ENCODE data around the gene ANXA10.
"Not testable (repeated sequence)": the region's sequence is repeated elsewhere in the genome, so short reads cannot be mapped to it uniquely, and the experiment has no call there.

Gene ANXA10

DNA sequence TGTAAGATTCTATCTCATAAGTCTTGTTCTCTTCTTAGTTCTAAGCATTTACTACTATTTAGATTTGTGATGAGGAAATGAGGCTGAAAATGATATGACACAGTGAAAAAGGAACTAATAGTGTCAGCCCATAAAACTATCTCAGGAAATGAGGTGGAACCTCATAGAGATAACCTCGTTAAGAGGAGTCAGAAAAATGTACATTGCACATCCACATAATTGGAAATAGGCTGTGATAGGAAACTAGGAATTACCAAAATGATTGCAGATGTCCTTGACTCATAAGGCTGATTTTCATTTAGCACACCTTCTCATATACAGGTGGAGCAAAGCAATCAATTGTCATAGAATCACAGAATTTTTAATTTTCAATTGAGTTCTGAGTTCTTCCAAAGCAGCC is 26.8 kb downstream of the ANXA10 start:
- DNase-seq, result no peak

DNA sequence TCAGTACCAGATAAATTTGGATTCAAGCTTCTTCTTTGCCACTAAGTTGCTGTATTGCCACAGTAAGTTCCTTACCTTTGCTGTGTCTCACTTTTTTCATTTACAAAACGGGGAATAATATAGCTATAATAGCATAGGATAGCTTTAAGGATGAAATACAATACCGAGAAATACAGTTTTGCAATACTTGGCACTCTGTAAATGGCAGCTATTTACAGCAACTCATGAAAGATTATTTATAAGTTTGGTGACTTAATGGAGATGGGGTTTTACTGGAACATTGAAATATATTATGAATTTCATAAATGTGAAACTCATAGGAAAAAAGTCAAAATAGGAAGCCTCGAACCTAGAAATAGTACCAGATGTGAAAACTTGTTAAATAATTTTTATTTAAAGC is 27.6 kb downstream of the ANXA10 start:
- DNase-seq, result no peak

GRCh38 chr4:168120811-168121210 is 28.5 kb downstream of the ANXA10 start:
- DNase-seq, result no peak

DNA sequence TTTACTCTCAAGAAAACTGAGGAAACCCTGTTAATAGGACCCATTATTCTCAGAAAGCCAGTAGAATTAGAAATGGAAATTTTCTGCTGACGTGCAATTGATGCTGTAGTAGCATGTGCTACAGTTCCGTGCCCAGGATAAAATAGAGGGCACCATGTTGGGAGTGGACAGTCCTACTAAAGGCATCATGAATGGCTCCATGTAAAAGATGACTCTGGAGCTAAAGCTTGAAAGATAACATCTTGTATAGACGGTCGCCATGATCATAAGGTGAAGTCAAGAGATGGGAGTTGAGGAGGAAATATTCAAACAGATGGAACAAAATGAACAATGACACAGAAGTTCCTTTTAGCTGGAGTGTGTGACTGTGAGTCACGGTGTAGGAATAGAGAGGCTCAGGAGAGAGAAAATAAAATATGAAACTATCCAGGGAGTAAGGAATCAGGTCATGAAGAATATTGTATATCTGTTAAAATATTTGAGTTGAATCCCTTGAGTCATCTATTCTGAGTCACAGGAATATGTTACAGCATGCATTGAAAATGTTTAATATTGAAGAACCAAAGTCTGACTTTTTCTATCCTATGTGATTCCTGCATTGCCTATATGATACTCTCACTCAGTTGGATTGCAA is 31.8 kb downstream of the ANXA10 start:
- no peak for DNase-seq

DNA sequence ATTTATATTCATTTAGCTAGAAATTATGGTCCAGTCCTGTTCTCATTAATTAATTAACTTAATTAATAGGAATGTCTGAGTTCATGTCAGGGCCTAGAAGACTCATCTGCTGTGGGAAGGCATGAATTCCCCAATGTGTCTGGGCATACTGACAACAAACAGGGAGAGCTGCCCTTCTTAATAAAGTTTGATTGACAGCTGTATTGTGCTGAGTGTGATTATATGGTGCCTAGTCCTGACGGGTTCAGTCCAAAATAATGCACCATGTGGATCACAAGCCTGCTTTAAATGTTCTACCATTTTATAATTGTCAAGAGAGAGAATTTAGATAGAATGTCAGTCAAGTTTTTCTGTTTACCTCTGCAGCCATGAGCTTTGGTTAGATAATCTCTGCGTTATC is 34.6 kb downstream of the ANXA10 start:
- no peak for DNase-seq

DNA sequence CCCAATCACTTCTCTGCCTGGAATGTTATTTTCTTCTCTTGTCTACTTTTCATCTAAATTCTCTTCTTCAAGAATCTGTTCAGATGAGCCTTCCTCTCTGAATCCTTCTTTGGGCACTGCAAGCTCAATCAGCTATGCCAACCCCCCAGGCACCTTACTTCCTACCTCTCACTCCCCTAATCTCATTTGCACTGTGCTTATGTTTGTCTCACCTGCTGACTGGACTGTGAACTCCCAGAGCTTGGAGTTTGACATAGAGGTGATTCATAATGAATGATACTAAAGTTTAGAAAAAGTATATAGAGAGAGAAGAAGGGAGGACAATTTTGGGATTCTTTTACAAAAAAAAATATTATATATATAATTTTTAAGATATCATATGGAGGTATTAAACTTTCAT is 36.3 kb downstream of the ANXA10 start:
- DNase-seq, result no peak

GRCh38 chr4:168129046-168129772 is 36.9 kb downstream of the ANXA10 start:
- no peak for DNase-seq

DNA sequence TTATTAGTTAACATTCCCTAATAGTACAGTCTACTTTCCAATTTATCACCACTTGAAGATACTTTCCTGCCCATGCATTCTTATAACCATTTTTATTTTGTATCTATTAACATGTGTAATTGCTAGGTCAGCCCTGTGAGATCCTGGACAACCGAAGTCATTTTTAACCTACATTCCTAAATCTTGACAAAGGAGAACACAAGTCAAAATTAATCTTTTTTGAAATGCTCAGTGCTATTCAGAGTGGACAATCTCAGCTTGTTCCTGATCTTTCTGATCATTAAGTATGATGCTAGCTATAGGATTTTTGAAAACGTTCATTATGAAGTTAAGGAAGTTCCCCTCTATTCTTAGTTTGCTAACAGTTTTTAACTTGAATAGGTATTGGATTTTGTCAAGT is 37.5 kb downstream of the ANXA10 start:
- DNase-seq, result no peak

DNA sequence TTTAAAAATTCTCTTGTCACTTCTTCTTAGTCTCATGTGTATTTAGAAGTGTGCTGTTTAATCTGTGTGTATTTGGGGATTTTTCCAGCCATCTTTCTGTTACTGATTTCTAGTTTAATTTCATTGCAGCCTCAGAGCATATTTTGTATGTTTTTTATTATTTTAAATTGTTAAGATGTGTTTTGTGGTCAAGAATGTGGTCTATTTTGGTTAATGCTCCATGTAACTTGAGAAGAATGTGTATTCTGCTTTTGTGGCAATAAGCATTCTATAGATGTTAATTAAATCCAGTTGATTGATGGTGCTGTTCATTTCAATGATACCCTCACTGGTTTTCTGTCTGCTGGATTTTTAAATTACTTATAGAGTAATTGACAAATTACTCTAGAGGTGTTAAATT is 38.9 kb downstream of the ANXA10 start:
- DNase-seq, result no peak

- no peak for DNase-seq
Measured at GRCh38 chr4:168134651-168135050, 42.3 kb downstream of the ANXA10 start.

DNA sequence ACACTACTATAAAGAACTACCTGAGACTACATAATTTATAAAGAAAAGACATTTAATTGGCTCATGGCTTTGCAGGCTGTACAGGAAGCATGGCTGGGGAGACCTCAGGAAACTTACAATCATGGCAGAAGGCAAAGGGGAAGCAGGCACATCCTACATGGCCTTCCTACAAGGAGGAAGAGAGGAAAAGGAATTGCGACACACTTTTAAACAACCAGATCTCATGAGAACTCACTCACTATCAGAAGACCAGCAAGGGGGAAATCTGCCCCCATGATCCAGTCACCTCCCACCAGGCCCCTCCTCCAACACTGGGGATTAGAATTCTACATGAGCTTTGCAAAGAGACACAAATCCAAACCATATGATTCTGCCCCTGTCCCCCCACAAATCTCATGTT is 43.5 kb downstream of the ANXA10 start:
- not testable (repeated sequence) for DNase-seq

GRCh38 chr4:168137695-168138094 is 45.4 kb downstream of the ANXA10 start:
- not testable (repeated sequence) for DNase-seq

GRCh38 chr4:168138143-168138542 is 45.8 kb downstream of the ANXA10 start:
- no peak for DNase-seq

- no peak for DNase-seq
Measured at GRCh38 chr4:168139336-168139735, 47.0 kb downstream of the ANXA10 start.

- no peak for DNase-seq
Measured at GRCh38 chr4:168141733-168142132, 49.4 kb downstream of the ANXA10 start.

- no peak for DNase-seq
Measured at GRCh38 chr4:168143601-168144000, 51.3 kb downstream of the ANXA10 start.

DNA sequence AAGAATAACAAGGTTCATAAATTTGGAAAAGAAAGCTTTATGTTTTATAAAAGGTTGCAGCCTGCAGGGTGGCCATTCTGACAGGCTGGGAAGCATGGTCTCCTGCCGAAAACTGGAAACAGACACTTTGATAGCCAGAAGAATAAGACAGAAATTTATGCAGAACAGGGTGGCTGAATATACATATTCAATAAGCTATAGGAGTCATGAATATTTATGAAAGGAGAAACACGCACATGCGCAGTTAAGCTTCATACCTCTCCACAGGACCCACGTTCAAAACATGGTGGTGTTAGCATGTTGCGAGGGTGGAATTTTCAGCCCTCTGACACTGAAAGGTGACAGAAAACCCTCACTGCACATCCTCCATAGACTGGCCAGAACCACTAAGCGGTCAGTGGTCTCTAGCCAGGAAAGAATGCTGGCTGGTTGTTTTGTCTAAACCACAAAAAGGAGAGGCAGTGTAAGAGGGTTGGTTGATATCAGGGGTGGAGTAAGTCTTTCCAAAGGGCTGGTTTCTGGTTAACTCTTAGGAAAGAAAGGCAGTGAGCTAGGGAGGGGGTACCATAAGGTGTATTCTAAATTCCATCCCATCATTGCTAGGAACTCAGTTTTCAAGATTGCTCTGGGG is 58.2 kb downstream of the ANXA10 start:
- DNase-seq, result no peak

- no peak for DNase-seq
Measured at GRCh38 chr4:168151327-168151726, 59.0 kb downstream of the ANXA10 start.

DNA sequence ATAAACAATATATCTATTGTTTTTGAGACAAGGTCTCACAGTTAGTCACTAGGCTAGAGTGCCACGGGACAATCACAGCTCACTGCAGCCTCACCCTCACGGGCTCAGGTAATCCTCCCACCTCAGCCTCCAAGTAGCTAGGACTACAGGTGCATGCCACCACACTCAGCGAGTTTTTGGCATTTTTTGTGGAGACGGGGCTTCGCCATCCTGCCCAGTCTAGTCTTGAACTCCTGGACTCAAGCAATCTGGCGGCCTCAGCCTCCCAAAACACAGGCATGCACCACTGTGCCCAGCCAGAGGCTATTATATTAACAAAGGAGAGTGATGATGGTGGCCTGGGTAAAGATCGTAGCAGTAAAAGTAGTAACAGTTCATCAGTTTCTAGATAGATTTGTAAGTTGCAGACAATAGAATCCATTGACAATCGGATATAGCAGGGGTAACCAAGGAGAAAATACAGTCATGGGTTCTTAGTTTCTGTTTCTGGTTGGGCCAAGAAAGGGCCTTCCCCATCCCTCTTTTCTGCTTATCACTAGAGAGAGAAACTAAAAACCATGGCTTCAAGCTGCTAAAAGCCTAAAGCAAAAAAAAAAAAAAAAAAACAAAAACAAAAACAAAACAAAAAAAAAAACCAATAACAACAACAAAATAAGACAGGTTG is 60.6 kb downstream of the ANXA10 start:
- DNase-seq, result no peak

DNA sequence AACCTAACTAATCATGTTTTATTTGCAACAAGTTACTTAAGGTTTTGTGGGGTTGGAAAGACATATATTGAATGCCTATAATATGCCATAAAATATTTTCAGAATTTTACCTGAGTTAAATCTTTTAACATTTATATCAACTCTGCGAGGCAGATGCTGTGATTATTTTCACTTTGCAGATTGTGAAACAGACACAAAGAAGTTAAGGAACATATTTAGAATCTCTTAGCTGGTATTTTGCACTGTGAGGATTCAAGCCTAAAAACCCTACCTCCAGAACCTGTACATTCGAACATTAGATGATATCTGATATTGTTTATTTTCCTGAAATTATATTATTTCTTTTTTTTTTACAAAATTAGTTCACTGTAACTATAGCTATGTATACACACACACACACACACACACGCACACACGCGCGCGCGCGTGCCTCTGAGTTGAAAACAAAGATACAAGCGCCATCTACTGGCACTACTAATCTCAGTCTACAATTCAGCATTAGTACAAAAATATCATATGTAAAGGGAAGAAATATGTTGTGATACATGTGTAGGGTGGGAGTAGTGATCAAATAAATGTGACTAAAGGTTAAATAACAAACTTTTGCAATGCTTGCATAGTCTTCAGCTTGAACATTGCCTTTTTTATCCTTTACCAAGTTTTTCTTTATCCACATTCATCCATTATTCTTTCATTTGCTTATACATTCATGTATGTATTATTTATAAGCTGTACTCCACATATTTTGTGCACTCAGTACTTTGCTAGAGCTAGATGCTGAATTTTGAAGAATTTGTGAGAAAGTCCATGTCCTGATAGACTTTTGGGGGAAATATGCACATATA is 61.5 kb downstream of the ANXA10 start:
- DNase-seq, result peak; percentile 64

DNA sequence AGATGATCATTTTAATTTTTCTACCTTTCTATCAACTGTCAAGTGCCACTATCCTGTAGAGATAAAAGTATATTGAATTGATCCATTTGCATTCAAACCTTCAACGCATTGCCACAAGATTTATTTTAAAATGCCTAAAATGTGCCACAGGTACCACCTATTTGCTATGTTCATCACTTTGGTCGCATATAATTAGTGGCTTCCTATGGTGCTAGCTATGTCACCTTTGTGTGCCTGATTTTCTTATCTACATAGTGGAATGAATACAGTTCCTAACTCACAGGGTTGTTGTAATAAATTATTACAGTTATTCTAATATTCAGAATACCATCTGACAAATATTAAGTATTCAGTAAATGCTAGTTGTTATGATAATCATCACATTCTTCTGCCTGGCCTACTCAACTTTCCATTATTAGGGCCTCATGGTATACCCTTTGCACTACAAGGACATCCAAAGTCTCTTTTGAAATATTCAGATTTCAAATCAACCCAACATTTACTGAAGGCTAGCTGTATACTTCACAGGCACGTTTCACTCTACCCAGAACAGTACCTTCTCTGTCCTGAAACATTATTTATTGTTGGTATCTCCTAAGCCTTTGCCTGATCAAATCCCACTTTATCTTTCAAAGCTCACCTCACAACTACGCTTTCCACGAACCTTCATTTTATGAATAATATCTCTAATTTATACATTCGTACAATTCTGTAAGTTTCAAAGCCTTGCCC is 62.4 kb downstream of the ANXA10 start:
- no peak for DNase-seq

DNA sequence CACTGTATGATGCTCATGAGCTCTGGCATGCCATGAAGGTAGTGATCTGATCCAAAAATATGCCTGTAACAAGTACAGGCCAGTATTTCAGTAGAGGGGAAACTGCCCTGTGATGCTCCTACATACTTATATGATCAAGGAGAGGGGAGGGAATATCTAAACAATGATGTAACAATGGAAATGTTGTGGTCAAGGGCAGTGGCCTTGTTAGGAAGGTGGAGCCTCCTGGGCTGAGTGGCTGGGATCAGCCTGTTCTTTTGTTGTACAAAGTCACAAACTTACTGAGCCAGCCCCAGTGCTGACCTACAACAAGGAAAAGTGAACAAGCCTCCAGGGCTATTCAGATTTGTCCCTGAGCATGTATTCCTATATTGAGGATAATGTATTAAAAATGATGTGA is 70.3 kb downstream of the ANXA10 start:
- DNase-seq, result no peak
